ENCODE data around the gene ETV6. TPM values are rescaled to one million over a fixed set of nuclear protein-coding genes. Genes with fewer than 3 reads are reported as not detected.
A peak's percentile ranks its signal among the peaks of the same experiment; 100 is the strongest.

The ETV6 gene
- total RNA-seq, 6 experiments from 2014 or later, result 7.2 to 28.3 (median 11.0) TPM

DNA sequence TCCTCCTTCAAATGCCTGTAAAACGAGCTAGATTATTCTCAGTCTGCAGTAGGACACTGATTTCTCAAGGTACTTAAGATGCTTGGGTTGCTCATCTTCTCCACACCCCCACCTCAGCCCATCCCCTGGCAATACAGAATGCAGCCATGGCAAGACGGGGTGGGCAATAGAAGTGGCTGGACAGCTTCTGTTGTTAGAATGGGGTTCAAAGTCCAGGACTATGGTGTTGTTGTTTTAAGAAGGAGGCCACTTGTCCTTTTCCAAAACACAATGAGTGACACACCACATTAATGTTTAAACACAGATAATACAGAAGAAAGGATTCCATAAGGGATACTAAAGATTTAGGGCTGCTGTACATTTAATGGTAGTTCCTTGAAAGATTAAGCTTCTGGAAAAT is 232.4 kb downstream of the ETV6 start:
- H3K4me1 ChIP-seq, result peaks cover 0 to 36% (median 6%) of the 10 kb centered on the region in 4 donors
- no peaks in the 10 kb centered on the region for H3K9me3 ChIP-seq
- H3K27me3 ChIP-seq, result no peaks in the 10 kb centered on the region
- ATAC-seq (no peak), DNase-seq (no peak)
- intact Hi-C loops (cut with DNase I), result no loop called here
- TF ChIP-seq, protein P1, sequence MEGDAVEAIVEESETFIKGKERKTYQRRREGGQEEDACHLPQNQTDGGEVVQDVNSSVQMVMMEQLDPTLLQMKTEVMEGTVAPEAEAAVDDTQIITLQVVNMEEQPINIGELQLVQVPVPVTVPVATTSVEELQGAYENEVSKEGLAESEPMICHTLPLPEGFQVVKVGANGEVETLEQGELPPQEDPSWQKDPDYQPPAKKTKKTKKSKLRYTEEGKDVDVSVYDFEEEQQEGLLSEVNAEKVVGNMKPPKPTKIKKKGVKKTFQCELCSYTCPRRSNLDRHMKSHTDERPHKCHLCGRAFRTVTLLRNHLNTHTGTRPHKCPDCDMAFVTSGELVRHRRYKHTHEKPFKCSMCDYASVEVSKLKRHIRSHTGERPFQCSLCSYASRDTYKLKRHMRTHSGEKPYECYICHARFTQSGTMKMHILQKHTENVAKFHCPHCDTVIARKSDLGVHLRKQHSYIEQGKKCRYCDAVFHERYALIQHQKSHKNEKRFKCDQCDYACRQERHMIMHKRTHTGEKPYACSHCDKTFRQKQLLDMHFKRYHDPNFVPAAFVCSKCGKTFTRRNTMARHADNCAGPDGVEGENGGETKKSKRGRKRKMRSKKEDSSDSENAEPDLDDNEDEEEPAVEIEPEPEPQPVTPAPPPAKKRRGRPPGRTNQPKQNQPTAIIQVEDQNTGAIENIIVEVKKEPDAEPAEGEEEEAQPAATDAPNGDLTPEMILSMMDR (IDR thresholded peaks at IDR 0.05), result no peak
- TF ChIP-seq POLR2A (IDR thresholded peaks at IDR 0.05), result no peak
- 89% methylated on average over 2 of the region's 2 CpGs for WGBS (ENCODE audit: insufficient coverage, low coverage, low lambda C conversion rate, missing lambda C conversion rate)
- H3K36me3 ChIP-seq, result no peaks in the 10 kb centered on the region
- no peak overlapping the region for H3K27ac ChIP-seq
- H3K4me3 ChIP-seq, result no peak overlapping the region

GRCh38 chr12:11882301-11883019 is 233.0 kb downstream of the ETV6 start:
- ATAC-seq (peak in 1 of 4 donors; percentile 5), DNase-seq (no peak)
- H3K4me3 ChIP-seq, result no peak overlapping the region
- 75% methylated on average over 6 of the region's 8 CpGs for WGBS (ENCODE audit: insufficient coverage, low coverage, low lambda C conversion rate, missing lambda C conversion rate)
- H3K27me3 ChIP-seq, result no peaks in the 10 kb centered on the region
- no peaks in the 10 kb centered on the region for H3K9me3 ChIP-seq
- TF ChIP-seq POLR2A (IDR thresholded peaks at IDR 0.05), result no peak
- TF ChIP-seq, protein P1 (IDR thresholded peaks at IDR 0.05), result no peak
- peaks cover 0 to 36% (median 6%) of the 10 kb centered on the region in 4 donors for H3K4me1 ChIP-seq
- intact Hi-C loops (cut with DNase I), result no loop called here
- no peak overlapping the region for H3K27ac ChIP-seq
- no peaks in the 10 kb centered on the region for H3K36me3 ChIP-seq

GRCh38 chr12:11884116-11884515 is 234.6 kb downstream of the ETV6 start:
- intact Hi-C loops (cut with DNase I), result no loop called here
- no peak for DNase-seq
- H3K4me3 ChIP-seq, result no peak overlapping the region
- H3K27me3 ChIP-seq, result no peaks in the 10 kb centered on the region
- 84% methylated on average over 11 of the region's 11 CpGs for WGBS (ENCODE audit: insufficient coverage, low coverage, low lambda C conversion rate, missing lambda C conversion rate)
- ATAC-seq, result no peak
- H3K36me3 ChIP-seq, result peaks cover 0 to 4% (median 0%) of the 10 kb centered on the region in 4 donors
- no peaks in the 10 kb centered on the region for H3K9me3 ChIP-seq
- H3K27ac ChIP-seq, result peak overlapping the region in 1 of 3 donors; percentile 63
- TF ChIP-seq POLR2A (IDR thresholded peaks at IDR 0.05), result no peak
- TF ChIP-seq, protein P1 (IDR thresholded peaks at IDR 0.05), result no peak
- H3K4me1 ChIP-seq, result peaks cover 0 to 36% (median 6%) of the 10 kb centered on the region in 4 donors

GRCh38 chr12:11884706-11885105 is 235.2 kb downstream of the ETV6 start:
- Histone ChIP-seq H3K27ac (peak overlapping the region in 2 of 3 donors; percentile 26 to 63), H3K4me3 (no peak overlapping the region), H3K4me1 (peaks cover 0 to 36% (median 6%) of the 10 kb centered on the region in 4 donors), H3K9me3 (no peaks in the 10 kb centered on the region), H3K36me3 (peaks cover 0 to 4% (median 0%) of the 10 kb centered on the region in 4 donors), H3K27me3 (no peaks in the 10 kb centered on the region)
- ATAC-seq (peak; percentile 36 to 67 (median 54)), DNase-seq (no peak)
- WGBS (ENCODE audit: insufficient coverage, low coverage, low lambda C conversion rate, missing lambda C conversion rate), result 86% methylated on average over 2 of the region's 2 CpGs
- intact Hi-C loops (cut with DNase I), result no loop called here
- TF ChIP-seq, protein P1 (IDR thresholded peaks at IDR 0.05), result no peak
- no peak for TF ChIP-seq POLR2A (IDR thresholded peaks at IDR 0.05)

Data from right lobe of liver (tissue), 6 donors.